GM21528 (cell line): ENCODE data around the gene DCUN1D3.

Experiments used
- ATAC-seq: cut with Tn5 transposase; IDR thresholded peaks from one replicate; pipeline ENCODE4 v1.9.1; 2021; ENCODE audit warnings: mild to moderate bottlenecking, moderate library complexity; ENCODE audit not compliant: unreplicated experiment, low FRiP score

DCUN1D3 gene

GRCh38 chr16:20897253-20897897, 2.8 kb downstream of the DCUN1D3 start:
- no peak for ATAC-seq

DNA sequence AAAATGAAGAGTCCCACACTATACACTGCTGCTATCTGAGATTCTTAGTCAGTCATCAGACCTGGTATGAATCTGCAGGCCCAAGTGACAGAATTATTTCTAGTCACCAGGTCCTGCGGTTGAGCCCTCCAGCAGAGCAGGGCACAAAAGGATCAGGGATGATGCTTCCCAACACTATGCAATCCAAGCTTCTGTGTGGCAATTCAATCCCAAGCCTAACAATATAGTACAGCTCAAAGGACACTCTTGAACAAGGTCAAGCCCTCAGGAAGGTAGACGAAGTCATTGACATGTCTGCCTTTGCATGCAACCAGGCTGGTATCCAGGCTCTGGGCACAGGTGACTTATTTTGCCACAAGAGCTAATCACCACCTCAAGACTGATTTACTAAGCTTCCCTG, 5.8 kb downstream of the DCUN1D3 start:
- no peak for ATAC-seq

DNA sequence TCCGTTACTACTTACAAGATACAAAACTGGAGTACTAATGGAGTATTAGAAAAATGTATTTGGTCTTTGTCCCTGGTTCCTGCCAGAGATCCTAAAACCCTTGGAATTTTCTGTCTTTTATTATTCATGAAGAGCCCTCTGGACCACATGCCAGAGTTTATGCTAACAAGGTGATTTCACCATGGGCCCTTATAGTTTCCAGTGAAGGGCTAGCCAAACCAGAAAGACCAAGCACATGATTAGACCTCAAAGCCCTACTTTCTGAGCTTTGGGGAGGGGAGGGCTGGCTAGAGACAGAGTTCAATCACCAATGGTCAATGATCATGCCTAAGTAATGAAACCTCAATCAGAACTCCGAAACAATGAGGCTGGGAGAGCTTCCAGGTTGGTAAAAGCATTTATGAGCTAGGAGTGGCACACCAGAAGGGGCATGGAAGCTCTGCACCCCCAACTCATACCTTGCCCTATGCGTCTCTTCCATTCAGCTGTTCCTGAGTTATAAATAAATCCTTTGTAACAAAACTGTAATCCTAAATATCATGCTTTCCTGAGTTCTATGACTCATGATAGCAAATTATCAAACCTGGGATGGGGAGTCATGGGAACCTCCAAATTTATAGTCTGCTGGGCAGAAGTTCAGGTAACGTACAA, 10.4 kb downstream of the DCUN1D3 start:
- ATAC-seq: no peak

DNA sequence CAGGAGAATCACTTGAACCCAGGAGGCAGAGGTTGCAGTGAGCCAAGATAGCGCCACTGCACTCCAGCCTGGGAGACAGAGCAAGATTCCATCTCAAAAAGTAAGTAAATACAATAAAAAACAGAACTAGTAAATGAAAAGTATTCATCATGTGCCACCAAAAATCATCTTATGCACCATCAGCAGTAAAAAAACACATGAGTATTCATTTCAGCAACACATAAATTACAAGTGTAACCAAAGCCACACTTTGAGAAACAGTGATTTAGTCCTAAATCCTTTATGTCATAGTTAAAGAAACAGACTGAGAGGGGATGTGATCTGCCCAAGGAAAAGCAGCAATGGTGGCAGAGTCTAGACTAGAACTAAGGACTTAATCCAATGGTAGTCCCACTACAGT, 13.0 kb downstream of the DCUN1D3 start:
- ATAC-seq: no peak

GRCh38 chr16:20886320-20886719, 13.8 kb downstream of the DCUN1D3 start:
- no peak for ATAC-seq

- ATAC-seq: no peak
These were observed 16.0 kb downstream of the DCUN1D3 start for GRCh38 chr16:20884240-20884556.

DNA sequence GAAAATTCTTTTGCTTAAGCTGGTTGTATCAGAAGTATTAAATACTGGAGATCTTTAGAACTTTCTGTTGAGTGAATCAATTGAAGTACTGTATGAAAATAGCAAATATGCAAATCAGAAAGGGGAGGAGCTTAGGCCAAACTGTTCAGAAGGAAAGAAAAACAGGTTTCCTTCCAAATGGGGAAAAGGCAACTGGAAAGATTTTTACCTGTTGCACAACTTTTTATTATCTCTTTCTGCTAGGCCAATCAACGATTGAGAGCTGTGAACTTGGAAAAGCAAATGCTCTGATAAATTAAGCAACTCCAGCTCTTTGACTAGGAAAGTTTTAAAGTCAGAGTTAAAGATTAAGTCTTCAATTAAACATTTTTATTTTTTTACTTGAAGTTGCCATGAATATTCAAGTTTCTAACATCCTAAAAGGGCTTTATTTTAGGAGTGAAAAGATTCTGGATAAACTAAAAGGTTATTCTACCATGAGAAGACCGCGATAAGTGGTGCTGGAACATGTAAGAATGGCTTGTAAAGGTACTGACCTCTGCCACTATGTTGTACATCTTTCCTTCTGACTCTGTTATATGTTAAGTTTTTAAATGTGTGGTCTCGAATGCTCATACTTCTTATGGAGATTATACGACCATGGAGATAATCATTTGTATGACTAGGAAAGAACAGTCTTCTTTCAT, 16.5 kb downstream of the DCUN1D3 start:
- no peak for ATAC-seq

- no peak for ATAC-seq
These were observed 18.7 kb downstream of the DCUN1D3 start for GRCh38 chr16:20881503-20881878.

DNA sequence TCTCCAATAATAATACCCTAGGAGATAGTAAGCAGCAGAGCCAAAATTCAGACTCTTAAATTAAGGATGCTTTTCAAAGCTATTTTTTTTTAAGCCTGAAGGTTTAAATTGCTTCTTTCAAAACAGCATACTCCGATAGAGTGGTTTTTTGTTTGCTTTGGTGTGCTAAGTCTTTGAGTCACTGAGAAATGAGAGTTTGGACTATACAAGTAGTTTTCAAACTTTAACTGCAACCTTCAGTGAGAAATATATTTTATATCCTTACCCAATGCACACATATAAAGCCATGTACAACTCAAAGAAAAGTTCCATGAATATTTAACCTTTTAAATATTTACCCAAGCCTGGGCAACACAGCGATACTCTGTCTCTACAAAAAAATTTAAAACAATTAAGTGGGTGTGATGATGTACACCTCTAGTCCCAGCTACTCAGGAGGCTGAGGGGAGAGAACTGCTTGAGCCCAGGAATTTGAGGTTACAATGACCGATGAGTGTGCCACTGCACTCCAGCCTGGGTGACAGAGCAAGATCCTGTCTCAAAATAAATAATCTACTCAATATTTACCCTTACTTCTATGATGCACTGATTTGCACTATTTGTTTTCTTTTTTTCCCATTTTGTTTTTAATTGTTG, 19.2 kb downstream of the DCUN1D3 start:
- ATAC-seq: no peak

GRCh38 chr16:20879175-20880040, 20.8 kb downstream of the DCUN1D3 start:
- no peak for ATAC-seq

GRCh38 chr16:20878682-20879147, 21.4 kb downstream of the DCUN1D3 start:
- ATAC-seq: no peak

DNA sequence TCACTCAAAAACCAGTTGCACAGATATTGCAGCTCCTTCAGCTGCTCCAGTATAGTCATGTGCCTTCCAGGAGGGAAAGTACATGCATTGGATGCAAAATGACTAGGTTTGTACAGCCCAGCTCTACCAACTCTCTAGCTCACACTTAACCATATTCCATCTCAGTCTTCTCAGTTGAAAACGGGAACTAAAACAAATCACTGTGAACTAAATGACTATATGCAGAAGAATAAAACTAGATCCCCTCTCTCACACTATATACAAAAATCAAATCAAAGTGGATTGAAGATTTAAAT, 24.9 kb downstream of the DCUN1D3 start:
- no peak for ATAC-seq

- ATAC-seq: no peak
These were observed 26.0 kb downstream of the DCUN1D3 start for GRCh38 chr16:20874088-20874581.

GRCh38 chr16:20873331-20873730, 26.8 kb downstream of the DCUN1D3 start:
- ATAC-seq: no peak

DNA sequence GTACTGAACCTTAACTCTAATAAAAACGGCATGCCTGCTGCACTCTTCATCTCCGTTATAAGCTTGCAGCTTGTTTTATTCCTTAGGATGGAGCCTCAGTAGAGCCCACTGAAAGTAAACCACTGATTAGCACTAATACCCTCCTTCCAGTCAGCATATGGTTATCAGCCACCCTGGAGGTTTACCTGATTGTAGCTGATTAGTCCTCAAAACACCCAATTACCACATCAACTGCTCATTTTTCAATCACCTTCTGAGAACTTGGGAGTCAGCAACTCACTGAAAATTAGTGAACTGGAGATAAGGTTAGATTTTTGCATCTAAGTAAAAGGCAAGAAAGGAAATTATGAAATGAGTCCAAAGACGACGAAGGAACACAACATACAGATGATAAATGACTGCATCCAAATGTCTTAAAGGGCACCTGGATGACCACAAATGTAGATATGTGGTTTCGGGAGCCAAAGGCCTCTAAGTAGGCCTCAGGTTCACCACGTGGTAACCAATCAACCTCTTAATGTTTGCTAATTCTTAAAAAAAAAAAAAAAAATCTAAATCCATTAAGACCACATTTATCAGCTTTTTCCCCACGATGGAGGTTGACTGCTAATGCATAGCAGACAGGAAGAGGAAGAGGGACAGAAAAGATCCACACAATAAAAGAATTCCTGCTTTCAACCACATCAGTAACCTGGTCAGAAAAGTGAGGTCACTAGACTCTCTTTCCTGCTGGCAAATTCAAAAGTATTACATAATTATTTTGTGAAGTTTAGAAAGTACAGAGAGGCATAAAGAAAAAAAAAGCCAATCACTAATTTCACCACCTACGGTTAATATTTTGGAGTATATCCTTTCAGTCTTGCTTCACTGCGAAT, 28.0 kb downstream of the DCUN1D3 start:
- no peak for ATAC-seq

- no peak for ATAC-seq
These were observed 28.9 kb downstream of the DCUN1D3 start for GRCh38 chr16:20871258-20871657.

GRCh38 chr16:20870122-20870820, 29.9 kb downstream of the DCUN1D3 start:
- ATAC-seq: no peak

DNA sequence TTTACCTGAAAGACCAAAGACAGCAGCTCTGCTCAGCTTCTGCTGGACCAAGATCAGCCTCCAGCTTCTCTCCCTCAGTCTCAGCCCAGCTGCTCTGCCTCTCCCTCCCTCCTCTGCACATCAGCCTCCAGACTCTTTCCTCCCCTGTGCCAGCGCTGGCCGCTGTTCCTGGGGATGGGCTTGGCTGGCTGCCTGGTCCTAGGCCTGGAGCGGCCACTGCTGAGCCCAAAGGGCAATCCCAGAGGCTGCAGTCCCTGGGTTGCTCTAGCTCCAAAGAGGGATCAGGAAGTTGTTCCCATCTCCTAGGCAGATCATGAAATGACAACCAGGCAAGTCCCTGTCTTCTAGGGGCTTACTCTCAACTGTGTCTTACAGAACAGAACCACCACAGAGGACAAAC, 31.3 kb downstream of the DCUN1D3 start:
- ATAC-seq: no peak

GRCh38 chr16:20867585-20867984, 32.6 kb downstream of the DCUN1D3 start:
- ATAC-seq: no peak
